GM21786 (cell line): ENCODE data around the gene ST6GALNAC6.
"Not testable (repeated sequence)": the region's sequence is repeated elsewhere in the genome, so short reads cannot be mapped to it uniquely, and the experiment has no call there.

Source experiments
- ATAC-seq: cut with Tn5 transposase; IDR thresholded peaks from one replicate; pipeline ENCODE4 v1.9.1; 2021; ENCODE audit not compliant: unreplicated experiment

The ST6GALNAC6 gene

DNA sequence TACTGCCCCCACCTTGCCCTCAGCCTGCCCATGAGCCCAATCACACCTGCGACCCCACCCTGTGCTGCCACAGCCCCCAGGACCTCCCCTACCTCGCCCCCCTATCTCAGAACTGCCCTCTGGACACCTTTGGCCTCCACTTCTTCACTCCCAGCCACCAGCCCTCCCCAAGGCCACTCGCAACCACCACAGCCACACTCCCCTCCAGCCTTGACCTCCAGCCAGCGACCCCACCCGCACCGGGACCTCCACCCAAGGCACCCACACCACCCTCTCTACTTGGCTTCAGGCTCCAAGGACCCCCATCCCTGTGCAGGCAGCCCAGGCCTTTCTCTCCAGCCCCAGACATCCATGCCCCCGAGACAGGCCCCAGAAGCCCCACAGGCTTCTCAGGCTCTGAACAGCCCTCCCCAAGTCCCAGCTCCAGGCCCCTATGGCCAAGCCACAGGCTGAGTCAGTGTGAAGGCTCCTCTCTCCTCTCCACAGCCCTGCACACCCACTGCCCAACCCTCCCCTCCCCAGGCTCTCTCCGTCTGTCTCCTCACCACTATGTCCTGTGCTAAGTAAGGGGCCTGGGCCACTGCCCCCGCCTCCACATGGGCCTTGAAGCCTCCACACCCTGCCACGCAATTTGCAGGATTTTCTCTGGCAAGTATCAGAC, 24.0 kb downstream of the ST6GALNAC6 start:
- no peak for ATAC-seq

DNA sequence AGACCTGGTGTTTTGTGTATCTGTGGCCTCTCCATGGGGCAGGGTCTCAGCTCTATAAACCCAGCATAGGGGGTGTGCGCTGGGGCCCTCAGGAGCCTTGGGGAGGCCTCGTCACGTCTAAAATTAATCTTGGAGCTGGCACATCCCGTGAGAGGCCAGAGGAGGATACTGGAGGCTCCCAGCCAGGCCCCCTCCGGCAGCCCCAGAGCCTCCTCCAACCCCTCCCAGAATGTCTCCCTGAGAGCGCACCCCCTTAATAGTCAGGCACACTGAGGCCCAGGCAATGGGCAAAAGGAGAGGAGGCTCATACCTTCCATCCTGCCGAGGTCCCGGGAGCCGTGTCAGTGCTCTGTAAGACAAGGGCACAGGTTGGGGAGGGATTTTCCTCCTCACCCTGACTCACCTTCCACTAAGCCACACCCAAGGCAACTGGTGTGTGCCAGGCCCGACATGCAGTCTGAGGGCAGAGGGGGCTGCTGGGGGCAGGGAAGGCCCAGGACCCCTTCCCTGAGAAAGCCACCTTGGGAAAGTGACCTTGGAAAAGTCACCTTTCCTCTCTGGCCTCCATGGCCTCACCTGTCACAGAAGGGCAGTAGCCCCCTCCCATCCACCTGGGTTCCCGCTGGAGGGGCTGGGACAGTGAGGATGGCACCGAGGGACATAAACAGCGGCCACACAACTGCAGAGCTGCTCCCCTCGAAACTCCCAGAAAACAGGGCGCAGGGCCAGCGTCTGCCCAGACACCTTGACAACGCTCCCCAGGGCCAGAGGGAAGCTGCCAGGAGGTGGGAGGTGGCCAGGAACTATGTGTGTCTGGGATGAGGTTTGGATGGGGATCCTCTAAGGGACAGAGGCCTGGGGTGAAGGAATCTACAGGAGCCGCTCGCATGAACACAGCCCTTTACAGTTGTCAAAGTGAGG, 24.8 kb downstream of the ST6GALNAC6 start:
- ATAC-seq, result no peak

DNA sequence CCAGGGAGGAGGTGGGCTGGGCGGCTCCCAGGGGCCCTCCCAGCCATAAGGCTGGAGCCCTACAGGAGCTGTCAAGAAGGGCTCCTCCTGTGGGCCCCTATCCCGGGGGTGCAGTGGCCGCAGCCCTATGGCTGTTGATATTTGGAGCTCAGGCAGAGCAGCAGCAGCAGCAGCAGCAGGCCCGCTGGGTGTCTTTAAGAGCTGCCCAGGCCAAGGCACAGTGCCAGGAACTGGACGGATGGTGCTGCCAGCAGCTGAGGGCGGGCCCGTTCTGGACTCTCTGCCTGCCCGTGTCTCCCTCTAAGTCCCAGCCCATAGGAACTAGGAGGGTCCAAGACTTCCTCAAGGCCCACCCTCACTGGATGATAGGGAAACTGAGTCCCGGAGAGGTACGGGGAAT, 25.5 kb downstream of the ST6GALNAC6 start:
- no peak for ATAC-seq

DNA sequence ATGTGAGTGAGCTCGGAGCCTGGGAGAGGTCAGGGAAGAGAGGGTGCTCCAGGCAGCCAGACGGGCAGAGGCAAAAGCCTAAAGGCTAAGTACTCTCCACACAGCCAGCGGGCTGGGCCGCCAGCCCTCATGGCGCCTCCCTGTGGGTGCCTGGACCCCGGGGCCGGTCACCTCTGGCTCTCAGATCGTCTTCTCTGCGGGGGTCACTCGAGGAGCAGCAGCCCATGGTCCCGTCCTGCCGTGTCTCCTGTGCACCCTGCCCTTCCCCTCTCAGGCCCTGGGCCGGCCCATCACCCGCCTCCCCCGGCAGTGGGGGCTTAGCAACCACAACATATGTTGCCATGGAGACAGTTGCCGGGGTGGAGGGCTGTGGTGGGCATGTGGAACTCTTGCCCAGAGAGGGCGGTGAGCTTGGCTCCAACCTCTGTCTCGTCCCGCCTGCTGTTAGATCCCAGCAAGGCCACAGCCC, 26.1 kb downstream of the ST6GALNAC6 start:
- ATAC-seq, result no peak

DNA sequence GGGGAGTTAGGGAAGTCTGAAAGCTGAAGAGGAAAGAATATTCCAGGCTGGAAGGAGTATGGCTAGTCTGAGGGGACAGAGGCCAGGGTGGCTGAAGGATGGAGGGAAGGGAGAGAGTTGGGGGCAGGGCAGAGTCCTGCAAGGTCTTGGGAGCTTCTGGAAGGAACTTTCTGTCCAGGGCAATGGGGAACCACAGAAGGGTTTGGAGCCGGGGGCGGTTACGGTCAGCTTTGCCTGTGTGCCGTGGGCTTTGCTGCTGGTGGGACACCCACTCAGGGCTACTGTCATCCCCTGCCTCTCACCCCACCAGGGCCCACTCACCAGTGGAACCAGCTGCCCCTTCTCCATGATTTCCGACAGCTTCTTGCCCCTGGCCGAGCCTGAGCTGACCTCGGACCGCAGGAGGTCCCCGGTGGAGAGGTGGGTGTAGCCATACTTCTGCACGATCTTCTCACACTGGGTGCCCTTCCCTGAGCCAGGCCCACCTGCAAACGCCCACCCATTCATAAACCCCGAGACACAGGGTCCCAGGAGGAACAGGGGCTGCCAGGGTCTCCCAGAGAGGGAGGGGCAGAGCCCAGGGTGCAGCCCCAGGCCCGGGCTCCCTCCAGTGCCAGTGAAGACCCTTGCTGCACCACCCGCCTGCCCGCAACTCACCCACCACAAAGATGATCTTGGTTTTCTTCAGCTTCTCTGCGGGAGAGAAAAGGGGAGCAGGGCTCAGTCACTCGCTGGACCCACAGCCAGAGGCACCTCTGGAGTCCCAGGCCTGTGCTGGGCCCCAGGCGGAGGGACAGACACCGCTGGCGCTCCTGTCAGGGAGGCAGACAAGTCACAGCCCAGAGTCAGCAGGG, 26.8 kb downstream of the ST6GALNAC6 start:
- no peak for ATAC-seq

DNA sequence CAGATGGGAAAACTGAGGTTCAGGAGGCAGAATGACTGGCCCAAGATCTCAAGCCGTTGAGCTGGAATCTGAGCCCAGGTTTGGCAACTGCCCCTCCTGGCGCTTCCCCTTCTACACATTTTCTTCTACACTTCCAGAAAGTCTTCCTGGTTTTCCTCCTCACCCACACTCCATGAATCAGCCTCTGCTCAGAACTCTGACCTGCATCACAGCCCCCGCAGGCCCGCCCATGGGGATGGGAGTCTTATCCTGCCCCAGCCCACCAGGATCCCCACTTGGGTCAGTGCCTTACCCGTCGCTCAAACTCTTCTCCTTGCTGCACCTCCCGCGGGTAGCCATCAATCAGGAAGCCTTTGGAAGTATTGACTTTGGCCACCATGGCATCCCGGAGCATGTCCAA, 27.9 kb downstream of the ST6GALNAC6 start:
- no peak for ATAC-seq

DNA sequence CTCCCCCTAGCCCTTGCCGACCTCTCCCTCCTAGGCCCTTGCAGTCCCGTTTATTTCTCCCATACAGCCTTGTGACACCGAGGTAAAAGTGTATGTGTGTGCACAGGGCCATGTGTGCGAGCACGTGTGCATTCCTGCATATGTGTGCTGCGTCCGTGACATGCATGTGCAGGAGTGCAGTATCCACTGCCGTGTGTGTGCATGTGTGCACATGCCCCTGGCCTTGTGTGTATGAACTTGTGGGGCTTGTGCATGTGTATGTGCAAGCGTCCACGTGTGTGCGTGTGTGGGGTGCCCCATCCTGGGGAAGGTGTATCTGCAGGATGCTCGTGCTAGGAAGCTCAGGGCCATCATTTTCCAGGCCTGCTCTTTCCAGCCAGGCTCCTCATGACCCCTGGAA, 28.5 kb downstream of the ST6GALNAC6 start:
- ATAC-seq, result no peak

DNA sequence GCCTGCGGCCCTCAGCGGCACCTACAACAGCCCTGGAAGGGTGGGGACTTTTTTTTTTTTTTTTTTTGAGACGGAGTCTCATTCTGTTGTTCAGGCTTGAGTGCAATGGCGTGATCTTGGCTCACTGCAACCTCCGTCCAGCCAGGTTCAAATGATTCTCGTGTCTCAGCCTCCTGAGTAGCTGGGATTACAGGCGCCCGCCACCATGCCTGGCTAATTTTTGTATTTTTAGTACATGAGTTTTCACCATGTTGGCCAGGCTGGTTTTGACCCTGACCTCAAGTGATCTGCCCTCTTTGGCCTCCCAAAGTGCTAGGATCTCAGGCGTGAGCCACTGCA, 29.3 kb downstream of the ST6GALNAC6 start:
- not testable (repeated sequence) for ATAC-seq

DNA sequence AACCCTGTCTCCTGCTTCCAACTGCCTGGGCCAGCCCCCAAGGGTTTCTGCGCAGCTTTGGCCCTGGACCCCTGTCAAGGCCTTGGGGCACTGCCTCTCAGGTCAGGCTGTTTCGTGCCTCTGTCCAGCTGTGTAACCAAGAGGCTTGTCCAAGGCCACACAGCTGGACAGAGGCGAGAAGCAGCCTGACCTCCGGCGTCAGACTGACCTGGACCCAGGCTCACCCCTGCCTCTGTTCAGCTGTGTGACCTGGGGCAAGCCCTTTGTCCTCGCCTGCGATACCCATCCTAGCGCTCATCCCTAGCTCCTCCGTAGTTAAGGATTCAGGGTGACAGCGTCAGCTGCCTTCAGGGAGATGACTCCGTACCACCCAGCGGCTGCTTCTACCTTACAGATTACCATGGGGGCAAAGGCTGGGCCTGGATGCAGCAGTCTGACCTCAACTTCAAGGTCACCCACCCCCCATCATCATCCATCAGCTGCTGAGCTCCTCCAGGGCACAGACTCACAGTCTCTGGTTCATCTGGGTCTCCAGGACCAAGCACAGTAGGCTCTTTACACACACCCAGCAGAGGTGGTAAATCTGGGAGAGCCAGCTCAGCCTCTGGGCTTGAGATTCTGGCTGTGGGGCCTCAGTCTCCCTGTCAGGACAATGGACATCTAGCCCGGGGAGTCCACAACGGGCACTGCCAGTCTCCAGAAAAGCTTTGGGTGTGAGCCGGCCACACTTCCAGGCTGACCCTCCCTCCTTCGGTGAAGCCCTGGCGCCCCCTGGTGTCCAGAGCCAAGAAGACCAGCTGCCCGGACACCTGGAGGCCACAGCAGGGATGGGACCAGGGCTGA, 29.9 kb downstream of the ST6GALNAC6 start:
- no peak for ATAC-seq

DNA sequence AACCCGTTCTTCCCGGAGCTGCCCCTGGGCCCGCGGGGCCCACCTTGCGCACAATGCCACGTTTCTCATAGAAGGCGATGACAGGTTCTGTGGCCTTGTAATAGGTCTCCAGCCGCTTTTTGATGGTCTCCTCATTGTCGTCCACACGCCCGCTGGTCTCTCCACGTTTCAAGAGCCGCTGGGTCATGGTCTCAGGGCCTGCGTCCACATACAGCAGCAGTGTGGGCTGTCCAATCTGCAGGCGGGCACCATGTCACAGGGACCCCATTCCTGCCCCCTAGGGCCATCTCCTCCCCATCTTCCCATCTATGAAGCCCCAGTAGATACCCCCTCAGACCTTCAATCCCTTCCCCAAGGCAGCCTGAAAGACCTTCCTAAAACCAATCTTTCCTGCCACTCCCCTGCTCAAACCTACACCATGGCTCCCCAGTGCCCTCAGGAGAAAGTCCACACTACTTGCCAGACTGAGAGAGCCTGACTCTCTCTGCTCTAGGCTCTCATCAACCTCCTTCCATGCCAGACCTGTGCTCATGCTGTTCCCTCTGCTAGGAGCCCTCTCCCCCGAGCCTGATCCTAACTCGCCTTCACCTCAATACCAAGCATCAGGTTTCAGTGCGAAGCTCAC, 31.0 kb downstream of the ST6GALNAC6 start:
- ATAC-seq, result no peak

DNA sequence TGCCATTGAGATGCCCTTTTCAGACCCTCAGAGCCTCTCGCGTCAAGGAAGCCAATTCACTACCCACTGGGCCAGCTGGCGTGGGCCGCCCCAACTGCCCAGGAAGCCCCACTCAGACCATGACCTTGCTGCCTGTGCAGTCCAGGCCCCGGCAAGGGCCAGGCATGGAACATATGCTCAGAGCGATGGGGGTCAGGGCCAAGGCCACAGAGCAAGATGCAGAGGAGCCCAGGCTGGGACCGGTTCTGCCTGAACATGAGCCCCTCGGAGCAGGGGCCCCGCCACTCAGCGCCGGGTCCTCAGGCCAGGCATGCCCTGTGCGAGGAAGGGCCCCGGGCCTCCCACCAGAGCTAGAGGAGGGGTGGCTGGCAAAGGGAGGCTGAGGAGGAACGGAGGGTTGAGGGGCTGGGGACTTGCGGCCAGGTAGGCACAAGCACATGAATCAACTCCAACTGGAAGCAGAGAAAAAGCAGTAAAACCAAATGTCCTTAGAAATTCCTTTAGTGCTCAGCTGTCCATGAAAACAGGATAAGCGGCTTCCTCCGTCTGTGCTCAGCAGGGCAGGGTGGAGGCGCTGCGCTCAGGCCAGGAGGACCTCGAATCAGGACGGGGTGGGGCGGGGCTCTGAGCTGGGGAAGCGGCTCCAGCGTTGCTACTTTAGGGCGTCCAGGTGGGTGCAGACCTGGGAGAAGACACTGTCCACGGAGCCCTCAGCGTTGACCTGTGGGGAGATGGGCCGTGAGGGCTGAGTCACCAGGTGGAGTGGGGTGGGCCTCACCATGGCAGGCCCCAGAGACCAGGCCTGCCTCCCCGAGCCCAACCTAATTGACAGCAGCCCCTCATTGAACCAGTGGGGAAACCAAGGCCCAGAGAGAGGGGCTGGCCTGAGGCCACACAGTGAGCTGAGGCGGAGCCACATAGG, 31.8 kb downstream of the ST6GALNAC6 start:
- no peak for ATAC-seq

DNA sequence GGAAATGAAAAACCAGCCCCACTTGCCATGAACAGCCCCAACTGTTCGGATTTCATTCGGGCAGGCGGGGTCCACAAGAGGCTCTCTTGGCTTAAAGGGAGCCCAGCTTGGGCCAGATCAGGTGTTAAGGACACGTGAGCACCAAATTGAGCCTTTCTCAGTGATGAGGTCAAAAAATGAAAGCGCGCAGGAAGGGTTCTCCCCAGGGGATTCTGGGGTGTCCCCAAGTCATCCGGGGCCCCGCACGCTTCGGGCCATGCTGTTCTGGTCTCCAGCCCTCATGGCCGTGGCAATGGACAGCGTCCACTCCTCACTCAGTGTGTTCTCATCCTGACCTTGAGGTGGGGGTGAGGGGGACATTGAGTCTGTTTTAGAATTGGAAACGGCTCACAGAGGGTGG, 32.9 kb downstream of the ST6GALNAC6 start:
- ATAC-seq, result no peak

DNA sequence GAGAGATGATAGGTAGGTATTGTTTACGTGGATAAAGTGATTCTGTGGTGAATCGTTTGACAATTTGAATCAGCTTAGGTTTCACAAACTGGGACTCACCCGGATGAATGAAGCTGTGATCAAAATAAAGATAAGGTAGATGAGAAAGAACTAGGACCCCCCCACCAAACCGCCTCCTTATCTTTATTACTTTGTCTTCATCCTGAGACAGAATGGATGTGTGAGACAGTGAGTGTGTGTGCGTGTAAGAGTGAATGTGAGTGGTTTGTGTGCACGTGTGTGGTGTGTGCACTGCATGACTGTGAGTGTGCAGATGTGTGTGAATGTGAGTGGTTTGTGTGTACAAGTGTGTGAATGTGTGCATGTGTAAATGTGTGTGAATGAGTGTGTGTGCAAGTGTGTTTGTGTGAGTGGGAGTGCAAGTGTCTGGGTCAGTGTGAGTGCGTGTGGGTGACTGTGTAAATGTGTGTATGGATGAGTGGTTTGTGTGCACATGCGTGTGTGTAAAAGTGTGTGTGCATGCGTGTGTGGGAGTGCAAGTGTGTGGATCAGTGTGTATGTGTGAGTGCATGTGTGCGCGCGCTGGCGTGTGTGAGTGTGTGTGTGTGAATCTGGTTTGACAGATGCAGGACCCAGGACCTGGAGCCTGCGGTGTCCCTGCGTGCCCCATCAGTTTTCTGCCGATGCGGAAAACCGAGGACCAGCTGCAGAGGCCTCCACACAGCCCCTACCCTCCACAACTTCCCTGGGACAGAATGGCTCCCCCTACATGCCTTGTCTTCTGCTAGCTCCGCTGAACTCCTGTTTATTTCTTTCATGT, 33.5 kb downstream of the ST6GALNAC6 start:
- no peak for ATAC-seq

DNA sequence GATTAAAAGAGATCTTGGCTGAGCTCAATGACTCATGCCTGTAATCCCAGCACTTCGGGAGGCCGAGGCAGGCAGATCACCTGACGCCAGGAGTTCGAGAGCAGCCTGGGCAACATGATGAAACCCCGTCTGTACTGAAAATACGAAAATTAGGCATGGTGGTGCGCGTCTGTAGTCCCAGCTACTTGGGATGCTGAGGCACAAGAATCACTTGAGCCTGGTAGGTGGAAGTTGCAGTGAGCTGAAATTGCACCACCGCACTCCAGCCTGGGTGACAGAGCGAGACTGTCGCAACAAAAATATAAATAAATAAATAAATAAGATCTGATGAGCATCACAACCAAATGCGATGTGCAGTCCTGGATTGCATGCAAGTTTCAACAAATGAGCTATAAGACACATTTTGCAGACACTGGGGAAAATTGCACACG, 36.2 kb downstream of the ST6GALNAC6 start:
- no peak for ATAC-seq

DNA sequence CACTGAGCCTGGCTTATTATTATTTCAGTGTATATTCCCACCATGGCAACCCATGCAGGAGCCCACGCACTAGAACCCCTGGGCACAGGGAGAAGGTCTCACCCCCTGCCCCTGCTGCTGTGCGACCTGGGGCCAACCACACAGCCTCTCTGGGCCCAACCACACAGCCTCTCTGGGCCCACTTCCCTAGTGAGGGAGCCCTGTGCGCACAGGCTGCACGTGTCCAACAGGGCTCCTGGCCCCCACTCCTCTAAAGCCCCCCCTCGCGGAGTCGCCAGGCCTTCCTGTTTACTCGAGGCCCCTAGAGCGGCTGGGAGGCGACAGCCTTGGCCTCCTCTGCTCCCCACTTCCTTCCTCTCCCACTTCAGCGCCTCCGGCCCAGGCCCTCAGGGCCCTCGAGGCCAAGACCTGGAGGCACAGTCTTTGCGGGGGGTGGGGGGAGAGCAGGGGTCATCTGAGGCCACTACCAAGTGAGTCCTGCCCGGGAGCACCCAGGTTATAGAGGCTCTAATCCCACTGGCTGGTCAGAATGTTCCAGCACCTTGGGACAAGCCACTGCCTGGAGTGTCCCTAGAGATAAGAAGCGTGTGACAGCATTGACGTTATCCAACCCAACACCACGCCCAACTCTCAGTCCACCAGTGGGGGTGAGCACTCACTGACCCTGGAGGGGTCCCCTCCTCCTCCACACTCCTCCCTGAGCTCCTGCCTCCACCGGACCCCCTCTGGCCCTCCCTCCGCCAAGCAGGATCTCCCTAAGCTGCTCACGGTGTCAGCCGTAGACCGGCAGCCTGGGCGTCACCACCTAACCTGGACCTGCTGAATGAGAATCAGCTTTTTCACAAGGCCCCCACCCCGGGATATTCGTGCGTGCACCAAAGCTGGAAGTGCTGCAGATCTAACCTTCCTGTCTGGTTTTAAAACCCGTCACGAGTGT, 37.1 kb downstream of the ST6GALNAC6 start:
- ATAC-seq, result no peak

DNA sequence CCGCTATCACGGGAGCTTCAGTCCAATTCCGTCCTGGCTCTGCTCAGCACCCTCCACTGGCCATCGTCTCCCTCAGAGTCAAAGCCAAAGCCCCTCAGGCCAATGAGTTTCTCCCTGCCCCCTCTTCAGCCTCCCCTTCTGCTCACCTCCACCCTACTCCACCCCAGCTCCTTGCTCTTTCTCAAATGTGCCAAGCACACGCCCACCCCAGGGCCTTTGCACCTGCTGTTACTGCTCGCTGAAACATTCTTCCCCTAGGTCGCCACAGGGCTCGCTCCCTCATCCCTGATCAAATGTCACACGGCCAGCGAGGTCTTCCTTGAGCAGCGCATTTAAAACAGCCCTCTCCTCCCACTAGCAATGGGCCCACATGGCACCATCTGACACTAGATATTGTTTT, 38.6 kb downstream of the ST6GALNAC6 start:
- ATAC-seq, result no peak

DNA sequence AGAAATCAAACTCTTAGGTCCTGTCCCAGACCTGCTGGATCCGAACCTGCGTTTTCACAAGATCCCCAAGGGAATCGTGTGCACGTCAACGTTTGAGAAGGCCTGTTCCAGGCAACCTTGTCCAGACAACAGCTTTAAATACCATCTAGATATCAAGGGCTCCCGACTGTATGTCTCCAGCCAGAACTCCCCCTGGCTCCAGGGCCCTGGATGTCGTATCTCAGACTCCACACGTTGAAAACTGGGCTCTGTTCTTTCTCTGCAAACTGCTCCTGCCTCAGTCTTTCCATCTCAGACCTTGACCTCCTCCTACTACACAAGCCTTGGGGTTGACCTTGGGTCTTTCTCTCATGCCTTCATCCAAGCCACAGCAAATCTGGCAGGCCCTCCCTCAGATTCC, 39.1 kb downstream of the ST6GALNAC6 start:
- no peak for ATAC-seq
